Measurements from ENCODE around the gene UBD. TPM values are rescaled to one million over a fixed set of nuclear protein-coding genes. Genes with fewer than 3 reads are reported as not detected.

Gene UBD
- total RNA-seq, 1 experiment from 2014 or later = not detected

DNA sequence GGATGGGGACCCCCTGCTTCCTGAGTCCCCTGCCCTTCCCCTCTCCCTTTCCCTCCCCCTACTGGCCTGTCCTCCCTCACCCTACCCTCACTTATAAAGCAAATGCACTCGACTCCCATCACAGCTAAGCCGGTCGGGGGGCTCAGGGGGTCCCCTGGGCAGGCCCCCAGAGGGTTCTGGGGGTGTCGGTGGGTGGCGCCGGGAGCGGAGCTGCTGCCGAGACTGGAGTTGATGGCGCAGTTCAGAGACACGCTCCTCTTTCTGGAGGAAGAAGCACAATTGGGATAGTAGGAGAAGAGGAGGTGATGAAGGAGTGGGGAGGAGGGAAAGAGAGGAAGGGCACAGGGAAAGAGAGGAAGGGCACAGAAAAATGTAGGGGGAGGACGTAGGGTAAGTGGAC, 43.9 kb upstream of the UBD start:
- Histone ChIP-seq H2AFZ (ENCODE audit: low read length) (no peak overlapping the region), H3F3A (ENCODE audit: low read length, unreplicated experiment) (no peaks in the 10 kb centered on the region), H3K9me3 (ENCODE audit: low read length) (no peaks in the 10 kb centered on the region), H3K36me3 (ENCODE audit: low read depth, low read length) (no peaks in the 10 kb centered on the region; the same call in 1 of the 2 replicates), H3K27ac (ENCODE audit: low read length) (no peak overlapping the region), H3K4me2 (ENCODE audit: low read length) (no peak overlapping the region), H3K4me1 (ENCODE audit: insufficient read depth, low read length) (no peaks in the 10 kb centered on the region), H3K4me3 (ENCODE audit: low read length) (no peak overlapping the region), H4K20me1 (ENCODE audit: low read length) (no peaks in the 10 kb centered on the region), H3K9me2 (replicated peaks; ENCODE audit: low read length) (no peaks in the 10 kb centered on the region), H3K79me2 (ENCODE audit: low read length) (no peaks in the 10 kb centered on the region), H3K27me3 (ENCODE audit: low read length) (no peaks in the 10 kb centered on the region), H3K9ac (ENCODE audit: low read length) (no peak overlapping the region)
- BruUV-seq (replicated peaks) = no TSS peak
- ATAC-seq = no peak
- intact Hi-C loops (cut with micrococcal nuclease) = no loop called here
- ChIA-PET CTCF (no interaction called here), POLR2A (ENCODE audit: unreplicated experiment) (no interaction called here)
- DNase-seq = no peak
- TF ChIP-seq, protein P1, sequence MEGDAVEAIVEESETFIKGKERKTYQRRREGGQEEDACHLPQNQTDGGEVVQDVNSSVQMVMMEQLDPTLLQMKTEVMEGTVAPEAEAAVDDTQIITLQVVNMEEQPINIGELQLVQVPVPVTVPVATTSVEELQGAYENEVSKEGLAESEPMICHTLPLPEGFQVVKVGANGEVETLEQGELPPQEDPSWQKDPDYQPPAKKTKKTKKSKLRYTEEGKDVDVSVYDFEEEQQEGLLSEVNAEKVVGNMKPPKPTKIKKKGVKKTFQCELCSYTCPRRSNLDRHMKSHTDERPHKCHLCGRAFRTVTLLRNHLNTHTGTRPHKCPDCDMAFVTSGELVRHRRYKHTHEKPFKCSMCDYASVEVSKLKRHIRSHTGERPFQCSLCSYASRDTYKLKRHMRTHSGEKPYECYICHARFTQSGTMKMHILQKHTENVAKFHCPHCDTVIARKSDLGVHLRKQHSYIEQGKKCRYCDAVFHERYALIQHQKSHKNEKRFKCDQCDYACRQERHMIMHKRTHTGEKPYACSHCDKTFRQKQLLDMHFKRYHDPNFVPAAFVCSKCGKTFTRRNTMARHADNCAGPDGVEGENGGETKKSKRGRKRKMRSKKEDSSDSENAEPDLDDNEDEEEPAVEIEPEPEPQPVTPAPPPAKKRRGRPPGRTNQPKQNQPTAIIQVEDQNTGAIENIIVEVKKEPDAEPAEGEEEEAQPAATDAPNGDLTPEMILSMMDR (conservative IDR thresholded peaks at IDR 0.05; ENCODE audit: low read depth, low read length) = no peak
- TF ChIP-seq EZH2phosphoT487 (IDR thresholded peaks at IDR 0.05; ENCODE audit: borderline replicate concordance, low read length) (no peak), EZH2 (IDR thresholded peaks at IDR 0.05; ENCODE audit: low read length, unreplicated experiment) (no peak)

DNA sequence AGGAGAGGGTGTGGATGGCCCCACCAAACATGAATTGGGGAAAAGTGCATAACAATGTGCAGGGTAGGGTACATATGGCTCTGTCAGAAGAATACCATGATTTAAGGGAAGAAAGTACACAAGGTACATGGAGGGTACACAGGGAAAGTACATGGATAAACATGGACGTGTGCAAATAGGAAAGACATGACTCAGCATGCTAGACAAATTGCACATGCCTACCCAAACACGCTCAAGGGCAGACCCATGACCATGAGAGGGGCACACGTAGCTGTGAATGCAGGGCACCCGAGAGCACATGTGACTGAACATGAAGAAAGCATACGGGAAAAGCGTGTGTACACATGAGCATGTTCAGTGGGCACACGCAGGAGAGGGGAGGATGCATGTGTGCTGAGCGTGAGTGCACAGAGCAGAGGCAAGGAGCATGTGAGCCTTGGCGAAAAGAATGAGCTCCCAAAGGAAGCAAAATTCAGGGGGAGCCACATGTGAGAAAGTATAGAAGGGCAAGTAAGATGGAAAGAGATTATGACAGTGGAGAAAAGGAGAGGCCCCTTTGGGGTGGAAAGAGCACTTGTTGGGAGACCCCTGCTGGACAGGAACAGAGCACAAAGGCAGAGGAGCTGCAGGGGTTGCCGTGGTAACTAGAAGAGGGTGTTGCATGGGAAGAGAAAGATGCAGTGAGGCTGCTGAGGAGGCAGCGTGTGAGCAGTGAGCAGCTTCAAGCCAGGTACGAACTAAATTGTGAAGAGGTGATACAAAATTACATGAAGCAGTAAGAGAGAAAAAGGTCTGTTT, 43.2 kb upstream of the UBD start:
- H3K4me1 ChIP-seq (ENCODE audit: insufficient read depth, low read length) = no peaks in the 10 kb centered on the region
- ATAC-seq = peak; percentile 38
- H3K9me2 ChIP-seq (replicated peaks; ENCODE audit: low read length) = no peaks in the 10 kb centered on the region
- no peaks in the 10 kb centered on the region for H3K9me3 ChIP-seq (ENCODE audit: low read length)
- H3K36me3 ChIP-seq (ENCODE audit: low read depth, low read length) = no peaks in the 10 kb centered on the region; the same call in 1 of the 2 replicates
- no peak overlapping the region for H3K4me2 ChIP-seq (ENCODE audit: low read length)
- TF ChIP-seq, protein P1 (conservative IDR thresholded peaks at IDR 0.05; ENCODE audit: low read depth, low read length) = peak; percentile 47; the same call in 1 of the 2 replicates
- TF ChIP-seq EZH2 (IDR thresholded peaks at IDR 0.05; ENCODE audit: low read length, unreplicated experiment) (no peak), EZH2phosphoT487 (IDR thresholded peaks at IDR 0.05; ENCODE audit: borderline replicate concordance, low read length) (no peak)
- H3K27me3 ChIP-seq (ENCODE audit: low read length) = no peaks in the 10 kb centered on the region
- ChIA-PET CTCF (no interaction called here), POLR2A (ENCODE audit: unreplicated experiment) (no interaction called here)
- no peak overlapping the region for H3K9ac ChIP-seq (ENCODE audit: low read length)
- peak; percentile 23 for DNase-seq
- H4K20me1 ChIP-seq (ENCODE audit: low read length) = no peaks in the 10 kb centered on the region
- intact Hi-C loops (cut with micrococcal nuclease) = no loop called here
- no peak overlapping the region for H2AFZ ChIP-seq (ENCODE audit: low read length)
- no peaks in the 10 kb centered on the region for H3F3A ChIP-seq (ENCODE audit: low read length, unreplicated experiment)
- no peak overlapping the region for H3K4me3 ChIP-seq (ENCODE audit: low read length)
- no peaks in the 10 kb centered on the region for H3K79me2 ChIP-seq (ENCODE audit: low read length)
- no TSS peak for BruUV-seq (replicated peaks)
- H3K27ac ChIP-seq (ENCODE audit: low read length) = no peak overlapping the region

DNA sequence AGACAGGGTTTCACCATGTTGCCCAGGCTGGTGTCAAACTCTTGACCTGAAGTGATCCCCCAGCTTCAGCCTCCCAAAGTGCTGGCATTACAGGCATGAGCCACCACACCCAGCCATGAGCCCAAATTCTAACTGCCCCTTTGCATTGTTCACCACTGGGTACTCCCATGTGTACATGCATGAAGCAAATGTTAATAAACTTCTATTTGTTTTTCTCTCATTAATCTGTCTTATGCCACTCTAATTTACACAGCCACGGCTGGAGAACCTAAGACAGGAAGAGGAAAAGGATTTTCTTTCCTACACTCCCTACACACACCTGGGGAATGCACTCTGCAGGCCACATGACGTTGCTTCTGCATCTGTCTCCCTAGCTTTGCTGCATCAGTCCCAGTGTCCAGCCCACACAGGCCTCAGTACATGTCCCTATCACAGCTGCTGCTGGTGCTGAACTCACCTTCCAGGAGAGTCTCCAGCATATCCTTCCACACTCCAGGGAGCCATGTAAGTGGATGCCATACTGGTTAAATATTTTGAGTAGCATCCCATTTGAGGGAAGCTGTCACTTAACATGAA, 38.7 kb upstream of the UBD start:
- no peaks in the 10 kb centered on the region for H3F3A ChIP-seq (ENCODE audit: low read length, unreplicated experiment)
- no peaks in the 10 kb centered on the region for H3K9me2 ChIP-seq (replicated peaks; ENCODE audit: low read length)
- H3K27me3 ChIP-seq (ENCODE audit: low read length) = no peaks in the 10 kb centered on the region
- no peak overlapping the region for H3K4me2 ChIP-seq (ENCODE audit: low read length)
- TF ChIP-seq, protein P1 (conservative IDR thresholded peaks at IDR 0.05; ENCODE audit: low read depth, low read length) = no peak
- TF ChIP-seq EZH2 (IDR thresholded peaks at IDR 0.05; ENCODE audit: low read length, unreplicated experiment) (no peak), EZH2phosphoT487 (IDR thresholded peaks at IDR 0.05; ENCODE audit: borderline replicate concordance, low read length) (no peak)
- BruUV-seq (replicated peaks) = no TSS peak
- intact Hi-C loops (cut with micrococcal nuclease) = no loop called here
- CTCF ChIA-PET = interaction anchor here (0.5 kb wide), 1 partner anchor 50 kb away, joined by 4 read pairs; no protein-coding TSS in a partner anchor
- no peak overlapping the region for H3K9ac ChIP-seq (ENCODE audit: low read length)
- H2AFZ ChIP-seq (ENCODE audit: low read length) = no peak overlapping the region
- no peak overlapping the region for H3K4me3 ChIP-seq (ENCODE audit: low read length)
- H3K4me1 ChIP-seq (ENCODE audit: insufficient read depth, low read length) = no peaks in the 10 kb centered on the region
- H3K27ac ChIP-seq (ENCODE audit: low read length) = no peak overlapping the region
- no peaks in the 10 kb centered on the region for H4K20me1 ChIP-seq (ENCODE audit: low read length)
- no peaks in the 10 kb centered on the region for H3K9me3 ChIP-seq (ENCODE audit: low read length)
- H3K36me3 ChIP-seq (ENCODE audit: low read depth, low read length) = no peaks in the 10 kb centered on the region
- ATAC-seq (no peak), DNase-seq (no peak)
- no peaks in the 10 kb centered on the region for H3K79me2 ChIP-seq (ENCODE audit: low read length)
- POLR2A ChIA-PET (ENCODE audit: unreplicated experiment) = no interaction called here

All from PC-3 (cell line).